ENCODE results near the gene ACAT1.

The ACAT1 gene

DNA sequence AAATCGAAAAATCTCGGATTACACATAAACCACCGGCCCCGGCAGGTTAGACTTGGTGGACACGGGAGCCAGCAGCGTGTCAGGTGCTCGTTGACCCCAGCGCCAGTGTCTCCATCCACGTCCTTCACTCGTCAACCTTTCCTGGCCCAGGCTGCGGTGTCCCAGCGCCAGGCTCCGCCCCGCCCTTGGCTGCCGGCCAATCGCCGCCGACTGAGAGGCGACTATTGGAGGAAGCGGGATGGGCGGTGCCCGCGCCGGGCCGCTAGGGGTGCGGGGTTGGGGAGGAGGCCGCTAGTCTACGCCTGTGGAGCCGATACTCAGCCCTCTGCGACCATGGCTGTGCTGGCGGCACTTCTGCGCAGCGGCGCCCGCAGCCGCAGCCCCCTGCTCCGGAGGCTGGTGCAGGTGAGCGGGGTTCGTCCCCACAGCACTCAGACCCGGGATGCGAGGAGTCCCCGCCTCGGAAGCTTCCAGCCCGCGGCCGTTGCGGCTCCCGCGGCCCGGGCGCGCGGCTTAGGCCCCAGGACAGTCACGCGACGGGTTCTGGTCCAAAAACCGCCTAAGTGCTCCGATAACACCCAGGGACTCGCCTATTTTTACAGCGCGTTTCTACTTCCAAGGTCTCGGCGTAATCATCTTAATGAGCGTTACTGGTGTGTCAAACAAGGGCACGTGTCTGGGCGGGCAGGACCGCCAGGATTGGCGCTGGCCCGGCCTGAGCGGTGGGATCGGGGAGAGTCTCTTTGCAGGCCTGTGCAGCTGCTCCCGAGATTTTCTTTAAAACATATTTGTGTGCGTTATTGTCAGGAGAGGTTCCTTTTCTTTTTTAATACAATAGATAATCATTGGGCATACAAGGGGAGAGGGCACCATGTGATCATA lies at the start of gene ACAT1:
Gene ACAT1, plus strand, starts transcription at position 294 of the 882 bp plus-strand sequence. Its CDS starts 40 bp downstream, at position 334.
- peak; percentile 96 to 98 for DNase-seq
- TF ChIP-seq GATA1 (IDR thresholded peaks at IDR 0.05; ENCODE audit: low read depth, low read length): no peak
- peak; percentile 97 for TF ChIP-seq POLR2A (IDR thresholded peaks at IDR 0.05; ENCODE audit: low read length)

DNA sequence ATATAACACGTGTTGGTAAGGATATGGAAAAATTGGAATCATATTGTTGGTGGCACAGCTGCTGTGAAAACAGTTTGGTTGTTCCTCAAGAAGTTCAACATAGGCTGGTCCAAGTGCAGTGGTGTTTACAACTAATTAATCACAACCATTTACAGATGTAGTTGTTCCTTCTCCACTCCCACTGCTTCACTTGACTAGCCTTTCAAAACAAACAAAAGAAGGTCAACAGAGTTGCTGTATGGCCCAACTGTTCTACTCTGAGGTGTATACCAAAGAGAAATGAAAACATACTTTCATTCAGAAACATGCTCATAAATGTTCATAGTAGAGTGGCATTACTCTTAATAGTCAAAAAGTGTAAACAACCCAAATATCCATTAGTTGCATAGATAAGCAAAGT lies 36.6 kb upstream of the ACAT1 start:
- TF ChIP-seq POLR2A (IDR thresholded peaks at IDR 0.05; ENCODE audit: low read length): no peak
- no peak for TF ChIP-seq GATA1 (IDR thresholded peaks at IDR 0.05; ENCODE audit: low read depth, low read length)
- no peak for DNase-seq

DNA sequence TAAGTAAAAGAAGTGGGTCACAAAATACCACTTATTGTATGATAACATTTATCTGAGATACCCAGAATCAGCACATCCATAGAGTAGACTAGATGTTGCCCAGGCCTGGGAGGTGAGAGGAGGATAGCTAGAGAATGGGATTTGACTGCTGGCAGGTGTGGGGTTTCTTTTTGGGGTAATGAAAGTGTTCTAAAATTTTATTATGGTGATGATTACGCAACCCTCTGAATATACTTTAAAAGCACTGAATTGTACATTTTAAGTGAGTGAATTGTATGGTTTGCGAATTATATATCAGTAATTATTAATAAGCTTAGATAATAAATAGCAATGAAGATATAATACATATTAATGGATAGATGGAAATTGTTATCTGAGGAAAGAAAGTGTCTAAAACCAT lies 35.7 kb upstream of the ACAT1 start:
- DNase-seq: no peak
- no peak for TF ChIP-seq POLR2A (IDR thresholded peaks at IDR 0.05; ENCODE audit: low read length)
- no peak for TF ChIP-seq GATA1 (IDR thresholded peaks at IDR 0.05; ENCODE audit: low read depth, low read length)

DNA sequence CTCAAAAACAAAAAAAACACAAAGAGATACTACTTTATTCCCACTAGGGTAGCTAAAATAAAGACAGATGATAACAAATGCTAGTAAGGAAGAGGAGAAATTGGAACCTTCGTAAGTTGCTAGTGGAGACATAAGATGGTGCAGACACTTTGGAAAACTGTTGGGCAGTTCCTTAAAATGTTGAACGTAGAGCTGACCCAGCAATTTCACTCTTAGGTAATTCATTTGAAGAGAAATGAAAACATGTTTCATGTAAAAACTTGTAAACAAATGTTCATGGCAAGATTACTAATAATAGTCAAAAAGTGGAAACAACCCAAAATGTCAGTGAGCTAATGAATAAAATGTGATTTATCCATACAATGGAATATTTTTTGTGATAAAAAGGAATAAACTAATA lies 29.2 kb upstream of the ACAT1 start:
- no peak for DNase-seq
- no peak for TF ChIP-seq GATA1 (IDR thresholded peaks at IDR 0.05; ENCODE audit: low read depth, low read length)
- no peak for TF ChIP-seq POLR2A (IDR thresholded peaks at IDR 0.05; ENCODE audit: low read length)

DNA sequence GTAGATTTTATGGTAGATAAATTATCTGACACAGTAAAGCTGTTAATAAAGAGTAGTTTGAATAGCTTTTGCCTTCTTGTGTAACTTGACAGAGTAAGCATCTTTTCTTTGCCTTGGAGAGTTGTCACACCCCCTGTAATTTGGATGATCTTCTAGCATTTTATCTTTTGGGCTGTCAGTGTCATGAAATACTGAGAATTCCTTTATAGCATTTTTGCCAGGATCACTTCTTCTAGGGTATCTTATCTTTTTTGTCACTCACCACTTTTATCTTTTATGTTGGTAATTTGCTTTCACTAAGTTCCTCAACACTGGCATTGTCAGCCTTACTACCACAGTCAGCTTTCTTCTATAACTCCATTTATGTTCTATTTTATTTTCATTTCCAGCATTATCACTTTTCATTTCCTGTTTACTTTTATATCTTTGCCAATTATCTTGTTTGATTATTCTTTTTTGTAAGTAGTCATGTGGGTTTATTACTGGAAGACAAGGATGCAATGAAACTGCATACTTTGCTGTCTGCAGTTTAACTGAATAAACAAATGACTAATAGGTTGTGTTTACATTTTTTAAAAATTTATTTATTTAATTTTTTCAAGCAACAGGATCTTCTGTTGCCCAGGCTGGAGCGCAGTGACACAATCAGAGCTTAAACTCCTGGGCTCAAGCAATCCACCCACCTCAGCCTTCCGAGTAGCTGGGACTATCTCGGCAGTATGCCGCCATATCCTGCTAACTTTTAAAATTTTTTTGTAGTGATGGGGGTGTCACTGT lies 28.1 kb upstream of the ACAT1 start:
- DNase-seq: peak; percentile 8 to 12
- no peak for TF ChIP-seq POLR2A (IDR thresholded peaks at IDR 0.05; ENCODE audit: low read length)
- no peak for TF ChIP-seq GATA1 (IDR thresholded peaks at IDR 0.05; ENCODE audit: low read depth, low read length)

DNA sequence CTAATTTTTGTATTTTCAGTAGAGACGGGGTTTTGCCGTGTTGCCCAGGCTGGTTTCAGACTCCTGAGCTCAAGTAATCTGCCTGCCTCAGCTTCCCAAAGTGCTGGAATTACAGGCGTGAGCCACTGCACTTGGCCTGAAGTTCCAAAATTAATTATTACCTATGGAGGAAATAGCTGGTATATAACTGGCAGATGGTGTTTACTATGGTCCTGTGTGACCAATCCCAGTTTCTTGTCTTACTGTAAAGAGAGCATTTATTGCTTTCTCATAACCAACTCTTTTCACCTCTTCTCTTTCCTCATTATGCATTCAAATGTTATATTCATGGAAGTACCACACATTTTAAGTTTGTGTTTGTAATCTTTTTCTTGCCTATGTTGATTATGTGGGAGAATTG lies 24.2 kb upstream of the ACAT1 start:
- no peak for DNase-seq
- no peak for TF ChIP-seq GATA1 (IDR thresholded peaks at IDR 0.05; ENCODE audit: low read depth, low read length)
- TF ChIP-seq POLR2A (IDR thresholded peaks at IDR 0.05; ENCODE audit: low read length): no peak

DNA sequence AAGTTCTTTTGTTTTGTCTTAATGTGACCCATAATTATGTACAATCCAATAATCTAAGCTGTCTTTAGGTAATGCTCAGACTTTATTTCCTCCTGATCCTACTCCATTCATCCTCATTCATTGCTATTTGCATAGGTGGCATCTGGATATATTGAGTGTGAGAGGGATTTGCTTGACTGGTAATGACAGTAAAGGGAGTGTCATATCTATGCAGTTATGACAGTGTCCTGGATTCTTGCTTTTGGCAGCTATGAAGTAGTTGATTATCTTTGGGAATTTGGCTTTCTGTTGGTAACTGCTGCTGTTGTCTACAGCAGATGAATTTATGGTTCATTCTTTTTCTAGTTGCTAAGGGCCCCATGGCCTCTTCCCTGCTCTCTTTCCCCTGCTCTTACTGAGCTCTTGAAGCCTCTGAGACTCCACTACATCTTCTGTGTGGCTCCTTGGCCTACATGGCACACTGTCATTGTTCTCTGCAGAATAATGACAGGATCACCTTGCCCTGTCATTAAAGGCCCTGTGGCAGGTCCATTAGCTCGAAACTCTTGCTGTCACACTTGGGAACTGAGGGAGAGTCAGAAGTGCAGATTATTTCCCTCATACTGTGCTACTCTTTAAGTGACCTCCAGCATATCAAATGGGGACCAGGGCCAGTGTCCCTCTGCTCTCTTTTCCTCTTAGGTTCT lies 20.1 kb upstream of the ACAT1 start:
- DNase-seq: no peak

DNA sequence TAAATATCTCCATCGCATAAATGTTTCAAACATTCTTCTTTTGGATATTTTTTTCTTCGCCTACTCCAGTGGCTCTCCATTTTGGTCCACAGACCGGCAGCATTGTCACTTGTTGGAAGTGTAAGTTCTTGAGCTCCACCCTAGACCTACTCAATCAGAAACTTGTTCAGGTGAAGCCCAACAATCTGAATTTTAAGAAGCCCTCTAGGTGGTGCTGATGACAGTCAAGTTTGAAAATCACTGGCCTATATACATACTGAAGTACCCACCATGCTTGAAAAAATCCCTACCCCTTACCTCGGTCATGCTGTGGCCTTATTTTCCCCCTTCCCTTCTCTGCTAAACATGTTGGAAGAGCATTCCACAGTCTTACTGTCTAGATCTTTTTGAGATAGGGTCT lies 10.2 kb upstream of the ACAT1 start:
- TF ChIP-seq POLR2A (IDR thresholded peaks at IDR 0.05; ENCODE audit: low read length): no peak
- no peak for TF ChIP-seq GATA1 (IDR thresholded peaks at IDR 0.05; ENCODE audit: low read depth, low read length)

More for the DNA sequence above, 20.1 kb upstream of the ACAT1 start:
- TF ChIP-seq POLR2A (IDR thresholded peaks at IDR 0.05; ENCODE audit: low read length): no peak

DNA sequence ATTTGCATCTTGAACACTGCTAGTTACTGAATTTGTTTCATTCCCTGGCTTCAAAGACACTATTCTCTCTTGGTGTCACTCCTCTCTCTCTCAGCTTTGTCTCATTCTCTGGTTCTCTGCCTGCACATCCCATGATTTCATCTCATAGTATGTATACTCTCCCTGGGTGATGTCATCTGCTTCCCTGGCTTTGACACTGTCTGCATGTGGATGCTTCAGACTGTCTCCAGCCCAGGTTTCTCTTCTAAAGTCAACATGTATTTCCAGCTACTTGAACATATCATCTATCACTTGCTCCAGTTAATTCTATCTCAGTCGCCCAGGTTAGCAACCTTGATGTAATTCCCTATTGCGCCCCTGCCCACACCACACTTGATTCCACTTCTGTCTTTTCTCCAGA lies 9.3 kb upstream of the ACAT1 start:
- DNase-seq: no peak

More for the DNA sequence above, 10.2 kb upstream of the ACAT1 start:
- no peak for DNase-seq

DNA sequence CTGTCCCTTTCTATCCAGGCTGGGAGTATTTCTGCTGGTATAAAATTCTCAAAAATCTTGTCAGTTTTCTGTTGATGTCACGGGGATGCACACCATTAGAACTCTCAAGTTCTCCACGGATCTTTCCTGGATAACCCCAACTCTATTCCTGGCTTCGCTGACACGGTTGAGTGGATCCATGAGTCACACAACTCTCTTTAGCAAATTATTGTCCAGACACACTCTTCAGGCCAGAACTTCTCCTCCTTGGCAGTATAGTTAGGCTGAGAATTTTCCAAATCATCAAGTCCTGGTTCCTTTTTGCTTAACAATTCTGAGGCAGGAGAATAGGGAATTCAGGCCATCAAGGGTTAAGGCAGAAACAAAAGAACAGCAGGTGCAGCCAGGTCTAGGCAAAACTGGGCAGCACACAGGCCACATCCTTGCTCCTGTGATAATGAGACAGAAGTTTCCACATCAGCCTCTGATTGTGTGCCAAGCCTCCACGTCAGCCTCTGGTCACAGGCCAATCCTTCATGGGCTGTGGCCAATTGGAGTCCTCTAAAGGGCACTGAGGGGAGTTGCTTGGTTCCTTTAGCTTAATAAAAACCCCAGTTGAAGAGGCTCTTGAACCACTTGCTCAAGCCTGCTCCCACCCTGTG lies 5.7 kb upstream of the ACAT1 start:
- TF ChIP-seq GATA1 (IDR thresholded peaks at IDR 0.05; ENCODE audit: low read depth, low read length) (no peak), POLR2A (IDR thresholded peaks at IDR 0.05; ENCODE audit: low read length) (no peak)
- peak; percentile 67 to 83 for DNase-seq

More for the DNA sequence above, 9.3 kb upstream of the ACAT1 start:
- no peak for TF ChIP-seq GATA1 (IDR thresholded peaks at IDR 0.05; ENCODE audit: low read depth, low read length)
- no peak for TF ChIP-seq POLR2A (IDR thresholded peaks at IDR 0.05; ENCODE audit: low read length)

DNA sequence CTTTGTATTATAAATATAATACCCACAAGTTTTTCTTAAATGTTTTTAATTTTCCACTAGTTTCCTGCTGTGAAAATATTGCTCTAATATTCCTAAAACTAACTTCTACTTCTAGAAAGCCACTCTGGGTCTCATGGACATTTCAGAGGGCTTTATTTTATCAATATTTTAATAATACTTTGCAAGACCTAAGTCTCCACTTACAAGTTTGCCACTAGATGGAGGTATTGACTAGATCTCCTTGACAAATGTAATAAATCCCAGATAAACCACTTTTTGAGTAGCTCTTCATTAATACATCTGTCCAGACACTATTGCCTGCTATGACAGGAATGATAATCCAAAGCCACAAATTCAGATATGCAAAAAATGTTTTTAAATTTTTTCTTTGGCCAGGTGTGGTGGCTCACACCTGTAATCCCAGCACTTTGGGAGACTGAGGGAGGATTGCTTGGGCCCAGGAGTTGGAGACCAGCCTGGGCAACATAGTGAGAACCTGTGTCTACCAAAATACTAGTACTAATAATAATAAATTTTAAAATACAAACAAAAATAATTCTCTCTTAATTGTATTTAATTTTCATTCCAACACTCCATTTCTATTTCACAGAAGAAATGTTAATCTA lies 3.5 kb upstream of the ACAT1 start:
- TF ChIP-seq GATA1 (IDR thresholded peaks at IDR 0.05; ENCODE audit: low read depth, low read length) (no peak), POLR2A (IDR thresholded peaks at IDR 0.05; ENCODE audit: low read length) (no peak)
- peak; percentile 74 to 78 for DNase-seq

DNA sequence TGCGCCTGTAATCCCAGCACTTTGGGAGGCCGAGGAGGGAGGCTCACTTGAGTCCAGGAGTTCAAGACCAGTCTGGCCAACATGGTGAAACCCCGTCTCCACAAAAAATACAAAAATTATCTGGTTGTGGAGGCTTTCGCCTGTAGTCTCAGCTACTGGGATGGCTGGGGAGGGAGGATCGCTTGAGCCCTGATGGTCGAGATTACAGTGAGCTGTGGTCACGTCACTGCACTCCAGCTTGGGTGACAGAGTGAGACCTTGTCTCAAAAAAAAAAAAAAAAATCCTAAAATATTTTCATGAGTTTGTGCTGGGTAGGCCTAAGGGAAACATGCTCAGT lies 462 bp upstream of the ACAT1 start:
- DNase-seq: peak; percentile 74 to 82

DNA sequence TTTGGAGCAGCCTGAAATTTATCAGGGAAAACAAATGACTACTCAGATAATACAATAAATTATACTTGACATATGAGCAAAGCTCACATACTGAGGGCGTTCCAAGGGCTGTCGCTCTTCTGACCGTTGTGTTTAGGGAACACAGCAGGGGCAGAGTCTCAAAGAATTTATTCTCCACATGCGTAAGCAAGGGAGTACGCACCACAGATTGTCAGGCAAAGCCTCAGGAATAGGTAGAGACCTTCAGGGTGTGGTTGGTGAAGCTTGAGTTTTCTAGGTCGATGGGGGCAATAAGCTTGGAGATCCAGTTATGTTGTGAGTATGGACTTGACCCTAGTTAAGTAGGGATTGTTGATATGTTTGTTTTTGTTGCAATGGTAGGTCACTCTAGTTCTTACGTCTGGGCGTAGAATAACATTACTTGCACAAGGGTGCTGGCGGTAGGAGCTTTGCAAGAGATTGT lies 830 bp downstream of the ACAT1 start:
- DNase-seq: peak; percentile 44 to 57

More for the DNA sequence above, 830 bp downstream of the ACAT1 start:
- no peak for TF ChIP-seq GATA1 (IDR thresholded peaks at IDR 0.05; ENCODE audit: low read depth, low read length)
- TF ChIP-seq POLR2A (IDR thresholded peaks at IDR 0.05; ENCODE audit: low read length): no peak

All from erythroblast (primary cell).